SH-SY5Y (cell line): ENCODE measurements around the gene HMCN2.

Experiments
- GATA2 ChIP-seq: IDR thresholded peaks from 2 replicates; pipeline ENCODE4 v1.6.1; 2011; ENCODE audit warnings: mild to moderate bottlenecking, low read depth, low read length
- GATA3 ChIP-seq: IDR thresholded peaks from 2 replicates; pipeline ENCODE4 v1.6.1; 2011; ENCODE audit warnings: low read depth, mild to moderate bottlenecking, low read length, moderate library complexity

DNA sequence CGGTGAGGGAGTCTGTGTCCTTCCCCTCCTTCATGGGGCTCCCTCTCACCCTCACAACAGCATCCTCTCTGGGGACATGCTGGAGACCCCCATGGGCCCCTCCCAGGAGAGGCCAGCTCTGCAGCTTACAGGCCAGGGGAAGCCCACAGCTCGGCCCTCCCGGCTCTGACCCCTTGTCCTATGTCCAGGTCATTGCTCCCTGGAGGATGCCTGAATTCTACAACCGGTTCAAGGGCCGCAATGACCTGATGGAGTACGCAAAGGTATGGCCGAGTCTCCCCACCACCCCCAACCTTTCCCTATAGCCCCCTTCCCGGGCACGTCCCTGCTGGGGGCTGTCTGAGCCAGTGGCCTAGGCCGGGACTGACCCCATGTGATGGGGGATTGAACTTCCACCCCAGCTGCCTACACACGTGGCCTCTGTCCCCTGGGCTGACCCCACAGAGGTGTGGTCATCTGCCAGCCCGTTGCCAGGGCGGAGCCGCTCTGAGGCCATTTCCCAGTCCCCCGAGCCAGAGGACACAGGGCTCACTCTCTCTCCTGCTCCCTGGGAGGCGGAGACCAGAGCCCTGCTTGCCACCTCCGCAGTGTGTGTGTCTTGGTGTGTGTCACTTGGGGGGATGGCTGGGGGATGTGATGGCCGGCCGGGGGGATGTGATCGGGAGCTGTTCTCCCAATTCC, 201.1 kb downstream of the HMCN2 start:
- no peak for TF ChIP-seq GATA2
- TF ChIP-seq GATA3: no peak
